GM12801 (cell line): ENCODE measurements around the gene SESN1.

Experiments used
- CTCF ChIP-seq: IDR thresholded peaks from one replicate; pipeline ENCODE4 v1.5.1; 2011; ENCODE audit warnings: control low read depth; ENCODE audit not compliant: insufficient read length; ENCODE audit errors: extremely low read depth

Gene SESN1

GRCh38 chr6:109045493-109045892 is 49.2 kb downstream of the SESN1 start:
- TF ChIP-seq CTCF: no peak

- TF ChIP-seq CTCF: no peak
Observed at GRCh38 chr6:109039795-109040194, 54.9 kb downstream of the SESN1 start.

- no peak for TF ChIP-seq CTCF
Observed at GRCh38 chr6:109038837-109039398, 55.7 kb downstream of the SESN1 start.

GRCh38 chr6:109036574-109037294 is 57.9 kb downstream of the SESN1 start:
- no peak for TF ChIP-seq CTCF

GRCh38 chr6:109034526-109034925 is 60.1 kb downstream of the SESN1 start:
- no peak for TF ChIP-seq CTCF

GRCh38 chr6:109033655-109034054 is 61.0 kb downstream of the SESN1 start:
- no peak for TF ChIP-seq CTCF

GRCh38 chr6:109031416-109031815 is 63.2 kb downstream of the SESN1 start:
- no peak for TF ChIP-seq CTCF
